DND-41 (cell line): ENCODE measurements around the gene ATP2B3.
"Not testable (repeated sequence)": the region's sequence is repeated elsewhere in the genome, so short reads cannot be mapped to it uniquely, and the experiment has no call there.

ENCODE experiments used
- ATAC-seq: fragments of 200-7000 bp; cut with Tn5 transposase; 3 replicates; pipeline ENCODE4 v1.9.1; 2021; ENCODE audit warnings: low read depth; ENCODE audit not compliant: insufficient read depth
- DNase-seq: peaks from one replicate; pipeline ENCODE4 v3.0.0-alpha.2; 2020
- H2AFZ ChIP-seq: 2 replicates; pipeline ENCODE4 v1.6.0; 2012; ENCODE audit warnings: low read depth, low read length
- H3K27ac ChIP-seq: 2 replicates; pipeline ENCODE4 v1.5.1; 2012; ENCODE audit warnings: low read length, inconsistent platforms
- H3K27me3 ChIP-seq: fragments of 200-600 bp; sonication (generic); 2 replicates; pipeline ENCODE4 v1.6.0; 2012; ENCODE audit warnings: low read length, mild to moderate bottlenecking, inconsistent platforms; ENCODE audit not compliant: insufficient read depth, poor library complexity
- H3K36me3 ChIP-seq: 2 replicates; pipeline ENCODE4 v1.5.1; 2012; ENCODE audit warnings: low read length, inconsistent platforms; ENCODE audit not compliant: insufficient read depth
- H3K4me1 ChIP-seq: 2 replicates; pipeline ENCODE4 v1.5.1; 2012; ENCODE audit warnings: mild to moderate bottlenecking, low read length; ENCODE audit not compliant: insufficient read depth
- H3K4me2 ChIP-seq: 2 replicates; pipeline ENCODE4 v1.6.0; 2012; ENCODE audit warnings: mild to moderate bottlenecking, moderate library complexity, low read length, inconsistent platforms; ENCODE audit not compliant: insufficient read depth
- H3K4me3 ChIP-seq, 2 experiments: fragments of 200-600 bp in 1 of 2; shearing (Covaris generic) in 1 of 2; 2 replicates each; pipeline ENCODE4 v1.5.1; 2012 to 2016; ENCODE audit warnings: inconsistent platforms in 2 of 2, low read length in 2 of 2, mild to moderate bottlenecking in 2 of 2, low read depth in 1 of 2, moderate library complexity in 1 of 2
- H3K79me2 ChIP-seq: 2 replicates; pipeline ENCODE4 v1.6.0; 2012; ENCODE audit warnings: low read length, inconsistent platforms; ENCODE audit not compliant: insufficient read depth
- H3K9ac ChIP-seq: 2 replicates; pipeline ENCODE4 v1.6.0; 2012; ENCODE audit warnings: low read depth, mild to moderate bottlenecking, inconsistent platforms, low read length, moderate library complexity
- H3K9me3 ChIP-seq: 2 replicates; pipeline ENCODE4 v1.5.1; 2012; ENCODE audit warnings: low read length, moderate library complexity, mild to moderate bottlenecking, inconsistent platforms; ENCODE audit not compliant: insufficient read depth, severe bottlenecking
- H4K20me1 ChIP-seq: 2 replicates; pipeline ENCODE4 v1.6.0; 2012; ENCODE audit warnings: low read length; ENCODE audit not compliant: insufficient read depth
- CTCF ChIP-seq: IDR thresholded peaks from 2 replicates; pipeline ENCODE4 v1.5.1; 2012; ENCODE audit warnings: borderline replicate concordance, low read length, moderate library complexity, mild to moderate bottlenecking; ENCODE audit not compliant: poor library complexity, severe bottlenecking; ENCODE audit errors: extremely low read depth
- EZH2 ChIP-seq: IDR thresholded peaks from 3 replicates; pipeline ENCODE4 v1.6.1; 2012; ENCODE audit warnings: borderline replicate concordance, low read depth, mild to moderate bottlenecking, moderate library complexity, low read length, inconsistent platforms; ENCODE audit not compliant: severe bottlenecking

ATP2B3 gene

GRCh38 chrX:153601511-153602110, 84.2 kb downstream of the ATP2B3 start:
- no peak for ATAC-seq
- no peak overlapping the region for H2AFZ ChIP-seq
- H3K4me1 ChIP-seq: peaks cover 31% of the 10 kb centered on the region
- H3K36me3 ChIP-seq: peaks cover under 1% of the 10 kb centered on the region; the same call in 1 of the 2 replicates
- H4K20me1 ChIP-seq: peaks cover 10% of the 10 kb centered on the region; the same call in 1 of the 2 replicates
- no peak overlapping the region for H3K9ac ChIP-seq
- H3K9me3 ChIP-seq: no peaks in the 10 kb centered on the region
- no peak for DNase-seq
- H3K27ac ChIP-seq: no peak overlapping the region
- no peaks in the 10 kb centered on the region for H3K27me3 ChIP-seq
- H3K4me2 ChIP-seq: no peak overlapping the region
- peaks cover 19% of the 10 kb centered on the region for H3K79me2 ChIP-seq
- TF ChIP-seq CTCF (no peak), EZH2 (no peak)
- H3K4me3 ChIP-seq: no peak overlapping the region

GRCh38 chrX:153602601-153603000, 85.2 kb downstream of the ATP2B3 start:
- Histone ChIP-seq H3K27me3 (no peaks in the 10 kb centered on the region), H4K20me1 (peaks cover 3% of the 10 kb centered on the region; the same call in 1 of the 2 replicates), H3K36me3 (no peaks in the 10 kb centered on the region), H3K9me3 (no peaks in the 10 kb centered on the region), H3K9ac (no peak overlapping the region), H3K27ac (no peak overlapping the region), H3K79me2 (peaks cover 11% of the 10 kb centered on the region), H2AFZ (no peak overlapping the region), H3K4me1 (peaks cover 23% of the 10 kb centered on the region), H3K4me2 (no peak overlapping the region), H3K4me3 (no peak overlapping the region)
- no peak for TF ChIP-seq EZH2
- no peak for TF ChIP-seq CTCF
- ATAC-seq: no peak
- DNase-seq: no peak

- no peaks in the 10 kb centered on the region for H3K27me3 ChIP-seq
- peaks cover 18% of the 10 kb centered on the region for H3K4me1 ChIP-seq
- H3K27ac ChIP-seq: no peak overlapping the region
- TF ChIP-seq CTCF: no peak
- TF ChIP-seq EZH2: no peak
- no peaks in the 10 kb centered on the region for H3K9me3 ChIP-seq
- H3K36me3 ChIP-seq: no peaks in the 10 kb centered on the region
- H3K4me3 ChIP-seq: no peak overlapping the region
- no peak overlapping the region for H2AFZ ChIP-seq
- H3K4me2 ChIP-seq: no peak overlapping the region
- no peak for ATAC-seq
- no peaks in the 10 kb centered on the region for H4K20me1 ChIP-seq
- peaks cover 5% of the 10 kb centered on the region for H3K79me2 ChIP-seq
- no peak for DNase-seq
- H3K9ac ChIP-seq: no peak overlapping the region
Observed at GRCh38 chrX:153603131-153603656, 85.8 kb downstream of the ATP2B3 start.

- not testable (repeated sequence) for H3K4me2 ChIP-seq, ATAC-seq, H3K9me3 ChIP-seq, H2AFZ ChIP-seq, H3K27ac ChIP-seq, H3K9ac ChIP-seq, H3K36me3 ChIP-seq, DNase-seq, H4K20me1 ChIP-seq, H3K79me2 ChIP-seq, H3K27me3 ChIP-seq, H3K4me3 ChIP-seq
- H3K4me1 ChIP-seq: peaks cover 13% of the 10 kb centered on the region
Observed at GRCh38 chrX:153604666-153605380, 87.4 kb downstream of the ATP2B3 start.
